Progenitor cell of endocrine pancreas (in vitro differentiated cells): ENCODE results near the gene USP17L21. TPM values are rescaled to one million over a fixed set of nuclear protein-coding genes. Genes with fewer than 3 reads are reported as not detected.
"Not testable (repeated sequence)": the region's sequence is repeated elsewhere in the genome, so short reads cannot be mapped to it uniquely, and the experiment has no call there.

Experiments
- DNase-seq: peaks from one replicate; pipeline ENCODE4 v3.0.0; 2021; ENCODE audit warnings: low spot score; ENCODE audit not compliant: unreplicated experiment
- H3K27ac Mint-ChIP-seq: 2 replicates; pipeline ENCODE4 v1.8.0; 2021; ENCODE audit warnings: mild to moderate bottlenecking, moderate library complexity, mixed read lengths
- H3K27me3 Mint-ChIP-seq: 2 replicates; pipeline ENCODE4 v1.8.0; 2021; ENCODE audit warnings: mixed read lengths
- H3K36me3 Mint-ChIP-seq: 2 replicates; pipeline ENCODE4 v1.8.0; 2022; ENCODE audit warnings: mixed read lengths; ENCODE audit not compliant: insufficient read depth
- H3K4me1 Mint-ChIP-seq: 2 replicates; pipeline ENCODE4 v1.8.0; 2021; ENCODE audit warnings: low read depth, mixed read lengths
- H3K4me3 Mint-ChIP-seq: 2 replicates; pipeline ENCODE4 v1.8.0; 2021; ENCODE audit warnings: low read depth, mild to moderate bottlenecking, moderate library complexity, mixed read lengths
- H3K9me3 Mint-ChIP-seq: 2 replicates; pipeline ENCODE4 v1.8.0; 2021; ENCODE audit warnings: low read depth, mixed read lengths
- total RNA-seq: library from RNA; stranded (reverse); gene quantifications from 2 replicates; pipeline ENCODE4 v1.2.1, GENCODE V29; 2021

Gene USP17L21
- total RNA-seq, 1 donor from 2014 or later: not detected

DNA sequence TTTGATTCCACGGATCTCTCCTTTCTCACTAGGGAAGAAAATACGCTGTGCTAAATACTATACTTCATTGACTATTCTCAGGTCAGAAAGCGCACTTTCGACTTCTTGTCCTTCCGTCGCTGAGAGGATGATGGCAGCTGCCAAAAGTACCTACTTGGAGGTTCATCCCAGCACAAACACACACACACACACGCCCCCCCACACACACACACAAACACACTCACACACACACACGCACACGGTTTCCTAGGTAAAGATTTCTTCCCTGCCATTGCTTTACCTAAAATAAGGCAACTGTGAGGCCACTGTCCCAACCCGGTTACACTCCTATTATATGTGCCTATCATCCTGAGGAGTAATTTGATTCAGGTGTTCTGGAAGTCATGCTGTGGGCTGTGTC is 9.0 kb downstream of the USP17L21 start:
- H3K4me3 Mint-ChIP-seq, H3K4me1 Mint-ChIP-seq, H3K27me3 Mint-ChIP-seq, H3K9me3 Mint-ChIP-seq, H3K36me3 Mint-ChIP-seq, H3K27ac Mint-ChIP-seq: not testable (repeated sequence)
- peak; percentile 22 for DNase-seq

Other genes starting within 250 kb of the USP17L21 start
- not detected in 2 replicates for gene FAM90A26, start 92.5 kb upstream of the USP17L21 start, total RNA-seq
- not detected in 2 replicates for gene USP17L10, start 52.2 kb upstream of the USP17L21 start, total RNA-seq
- gene USP17L11, start 47.5 kb upstream of the USP17L21 start, total RNA-seq: not detected in 2 replicates
- gene USP17L12, start 42.7 kb upstream of the USP17L21 start, total RNA-seq: not detected in 2 replicates
- not detected in 2 replicates for gene USP17L13, start 38.0 kb upstream of the USP17L21 start, total RNA-seq
- not detected in 2 replicates for gene USP17L15, start 28.5 kb upstream of the USP17L21 start, total RNA-seq
- not detected in 2 replicates for gene USP17L17, start 19.0 kb upstream of the USP17L21 start, total RNA-seq
- not detected in 2 replicates for gene USP17L18, start 14.2 kb upstream of the USP17L21 start, total RNA-seq
- not detected in 2 replicates for gene USP17L19, start 9.5 kb upstream of the USP17L21 start, total RNA-seq
- gene USP17L20, start 4.7 kb upstream of the USP17L21 start, total RNA-seq: not detected in 2 replicates
- not detected in 2 replicates for gene USP17L22, start 4.7 kb downstream of the USP17L21 start, total RNA-seq
- not detected in 2 replicates for gene USP17L24, start 62.3 kb downstream of the USP17L21 start, total RNA-seq
- not detected in 2 replicates for gene USP17L25, start 67.0 kb downstream of the USP17L21 start, total RNA-seq
- gene USP17L26, start 71.8 kb downstream of the USP17L21 start, total RNA-seq: not detected in 2 replicates
- not detected in 2 replicates for gene USP17L5, start 76.5 kb downstream of the USP17L21 start, total RNA-seq
- gene USP17L27, start 81.3 kb downstream of the USP17L21 start, total RNA-seq: not detected in 2 replicates
- not detected in 2 replicates for gene USP17L28, start 86.0 kb downstream of the USP17L21 start, total RNA-seq
- gene USP17L29, start 90.8 kb downstream of the USP17L21 start, total RNA-seq: not detected in 2 replicates
- not detected in 2 replicates for gene USP17L30, start 100.3 kb downstream of the USP17L21 start, total RNA-seq
- gene DEFB131A, start 181.5 kb downstream of the USP17L21 start, total RNA-seq: not detected in 2 replicates